Naive B cell (primary cell): ENCODE data around the gene WHRN. TPM values are rescaled to one million over a fixed set of nuclear protein-coding genes. Genes with fewer than 3 reads are reported as not detected.

Experiments used
- ATAC-seq, 2 donors: fragments of 150-1000 bp; cut with Tn5 transposase; 2 replicates each; pipeline ENCODE4 v1.10.0; 2021; ENCODE audit warnings: low read depth in 2 of 2, mild to moderate bottlenecking in 2 of 2, moderate library complexity in 2 of 2
- DNase-seq: peaks from one replicate; pipeline ENCODE4 v3.0.0; 2022
- H3K27ac Mint-ChIP-seq, 6 donors: one replicate each; pipeline ENCODE4 v1.8.0; 2020 to 2022; ENCODE audit warnings: mild to moderate bottlenecking in 6 of 6, mixed read lengths in 6 of 6, moderate library complexity in 5 of 6, inconsistent platforms in 2 of 6
- H3K27me3 Mint-ChIP-seq, 3 donors: one replicate each; pipeline ENCODE4 v1.8.0; 2021 to 2022; ENCODE audit warnings: mixed read lengths in 3 of 3, mild to moderate bottlenecking in 1 of 3
- H3K36me3 Mint-ChIP-seq, 2 donors: one replicate each; pipeline ENCODE4 v1.8.0; 2020 to 2022; ENCODE audit warnings: mixed read lengths in 2 of 2, inconsistent platforms in 1 of 2, mild to moderate bottlenecking in 1 of 2
- H3K4me1 Mint-ChIP-seq, 3 donors: one replicate each; pipeline ENCODE4 v1.8.0; 2020 to 2022; ENCODE audit warnings: mixed read lengths in 3 of 3, inconsistent platforms in 1 of 3, mild to moderate bottlenecking in 1 of 3, moderate library complexity in 1 of 3
- H3K4me3 Mint-ChIP-seq, 8 donors: one replicate each; pipeline ENCODE4 v1.8.0; 2020 to 2022; ENCODE audit warnings: mild to moderate bottlenecking in 8 of 8, mixed read lengths in 8 of 8, moderate library complexity in 8 of 8, inconsistent platforms in 2 of 8
- H3K9me3 Mint-ChIP-seq, 7 donors: one replicate each; pipeline ENCODE4 v1.8.0; 2020 to 2022; ENCODE audit warnings: mixed read lengths in 7 of 7, mild to moderate bottlenecking in 5 of 7, inconsistent platforms in 2 of 7, moderate library complexity in 1 of 7
- polyA plus RNA-seq, 6 donors: library from polyadenylated mRNA; unstranded; fragments of 300-500 nt; fragmentation: Illumina TruSeq; gene quantifications; one replicate each; pipeline ENCODE4 v1.2.3, GENCODE V29; 2021; ENCODE audit warnings: low read depth in 6 of 6

WHRN gene
- polyA plus RNA-seq, 6 donors from 2014 or later, result 0.27 to 2.0 (median 0.95) TPM

- Mint-ChIP-seq H3K9me3 (peaks cover 0 to 5% (median 4%) of the 10 kb centered on the region in 7 donors), H3K4me3 (no peak overlapping the region)
- no peak for ATAC-seq
These were observed 34.1 kb downstream of the WHRN start for GRCh38 chr9:114471157-114471556.

GRCh38 chr9:114470581-114470980 lies 34.7 kb downstream of the WHRN start:
- H3K36me3 Mint-ChIP-seq, result peaks cover 6 to 18% of the 10 kb centered on the region in 2 donors
- peaks cover 11 to 20% (median 11%) of the 10 kb centered on the region in 3 donors for H3K4me1 Mint-ChIP-seq
- H3K9me3 Mint-ChIP-seq, result peaks cover 0 to 5% (median 4%) of the 10 kb centered on the region in 7 donors
- no peak overlapping the region for H3K4me3 Mint-ChIP-seq
- ATAC-seq (no peak), DNase-seq (no peak)
- no peaks in the 10 kb centered on the region for H3K27me3 Mint-ChIP-seq
- peak overlapping the region in 2 of 6 donors; percentile 79 to 80 for H3K27ac Mint-ChIP-seq

More at GRCh38 chr9:114471157-114471556, 34.1 kb downstream of the WHRN start:
- H3K36me3 Mint-ChIP-seq, result peaks cover 6 to 19% of the 10 kb centered on the region in 2 donors
- DNase-seq, result no peak
- H3K27ac Mint-ChIP-seq, result peak overlapping the region in 2 of 6 donors; percentile 10 to 81
- peaks cover 11 to 25% (median 16%) of the 10 kb centered on the region in 3 donors for H3K4me1 Mint-ChIP-seq
- H3K27me3 Mint-ChIP-seq, result no peaks in the 10 kb centered on the region

- peak overlapping the region in 2 of 6 donors; percentile 79 to 80 for H3K27ac Mint-ChIP-seq
- ATAC-seq, result no peak
- no peaks in the 10 kb centered on the region for H3K27me3 Mint-ChIP-seq
- H3K9me3 Mint-ChIP-seq, result peaks cover 0 to 5% (median 4%) of the 10 kb centered on the region in 7 donors
- H3K36me3 Mint-ChIP-seq, result peaks cover 6 to 18% of the 10 kb centered on the region in 2 donors
- no peak for DNase-seq
- no peak overlapping the region for H3K4me3 Mint-ChIP-seq
- peaks cover 6 to 16% (median 6%) of the 10 kb centered on the region in 3 donors for H3K4me1 Mint-ChIP-seq
These were observed 35.2 kb downstream of the WHRN start for GRCh38 chr9:114470121-114470520.

- Mint-ChIP-seq H3K9me3 (peaks cover 0 to 8% (median 4%) of the 10 kb centered on the region in 7 donors), H3K27me3 (no peaks in the 10 kb centered on the region), H3K27ac (no peak overlapping the region), H3K4me3 (no peak overlapping the region), H3K36me3 (peaks cover 6 to 18% of the 10 kb centered on the region in 2 donors), H3K4me1 (peaks cover under 1 to 8% (median 5%) of the 10 kb centered on the region in 3 donors)
- DNase-seq (no peak), ATAC-seq (no peak)
These were observed 36.0 kb downstream of the WHRN start for GRCh38 chr9:114469091-114469853.

- no peaks in the 10 kb centered on the region for H3K27me3 Mint-ChIP-seq
- peaks cover 0 to 9% (median 5%) of the 10 kb centered on the region in 3 donors for H3K4me1 Mint-ChIP-seq
- H3K9me3 Mint-ChIP-seq, result peaks cover 0 to 13% (median 4%) of the 10 kb centered on the region in 7 donors
- DNase-seq (no peak), ATAC-seq (no peak)
- H3K4me3 Mint-ChIP-seq, result no peak overlapping the region
- H3K36me3 Mint-ChIP-seq, result peaks cover 6 to 18% of the 10 kb centered on the region in 2 donors
- no peak overlapping the region for H3K27ac Mint-ChIP-seq
These were observed 37.4 kb downstream of the WHRN start for GRCh38 chr9:114467910-114468309.

GRCh38 chr9:114467226-114467750 lies 38.0 kb downstream of the WHRN start:
- Mint-ChIP-seq H3K4me1 (peaks cover under 1 to 9% (median 7%) of the 10 kb centered on the region in 3 donors), H3K9me3 (peaks cover 0 to 13% (median 4%) of the 10 kb centered on the region in 7 donors), H3K27ac (peak overlapping the region in 2 of 6 donors; percentile 33 to 65)

GRCh38 chr9:114465906-114466900 lies 39.1 kb downstream of the WHRN start:
- H3K36me3 Mint-ChIP-seq, result peaks cover 6 to 8% of the 10 kb centered on the region in 2 donors
- no peaks in the 10 kb centered on the region for H3K27me3 Mint-ChIP-seq
- H3K9me3 Mint-ChIP-seq, result peaks cover 0 to 13% (median 4%) of the 10 kb centered on the region in 7 donors
- H3K27ac Mint-ChIP-seq, result no peak overlapping the region
- DNase-seq (no peak), ATAC-seq (no peak)
- peaks cover 10 to 17% (median 17%) of the 10 kb centered on the region in 3 donors for H3K4me1 Mint-ChIP-seq
- H3K4me3 Mint-ChIP-seq, result no peak overlapping the region

More at GRCh38 chr9:114467226-114467750, 38.0 kb downstream of the WHRN start:
- ATAC-seq (no peak), DNase-seq (no peak)
- Mint-ChIP-seq H3K4me3 (peak overlapping the region in 1 of 8 donors; percentile 53), H3K27me3 (no peaks in the 10 kb centered on the region), H3K36me3 (peaks cover 6 to 13% of the 10 kb centered on the region in 2 donors)

- no peak for ATAC-seq
- peaks cover 6 to 8% of the 10 kb centered on the region in 2 donors for H3K36me3 Mint-ChIP-seq
- H3K27ac Mint-ChIP-seq, result peak overlapping the region in 3 of 6 donors; percentile 34 to 65 (median 47)
These were observed 39.9 kb downstream of the WHRN start for GRCh38 chr9:114465417-114465816.

GRCh38 chr9:114464281-114465051 lies 40.8 kb downstream of the WHRN start:
- DNase-seq (no peak), ATAC-seq (no peak)
- Mint-ChIP-seq H3K27me3 (no peaks in the 10 kb centered on the region), H3K4me3 (no peak overlapping the region), H3K27ac (peak overlapping the region in 2 of 6 donors; percentile 39 to 42), H3K4me1 (peaks cover 11 to 22% (median 18%) of the 10 kb centered on the region in 3 donors), H3K36me3 (peaks cover 0 to under 1% of the 10 kb centered on the region in 2 donors), H3K9me3 (peaks cover 0 to 8% (median 0%) of the 10 kb centered on the region in 7 donors)

More at GRCh38 chr9:114465417-114465816, 39.9 kb downstream of the WHRN start:
- peaks cover 0 to 13% (median 4%) of the 10 kb centered on the region in 7 donors for H3K9me3 Mint-ChIP-seq
- no peaks in the 10 kb centered on the region for H3K27me3 Mint-ChIP-seq
- no peak for DNase-seq
- no peak overlapping the region for H3K4me3 Mint-ChIP-seq
- peaks cover 11 to 22% (median 18%) of the 10 kb centered on the region in 3 donors for H3K4me1 Mint-ChIP-seq

GRCh38 chr9:114462791-114463190 lies 42.5 kb downstream of the WHRN start:
- DNase-seq (no peak), ATAC-seq (no peak)
- H3K4me1 Mint-ChIP-seq, result peaks cover 11 to 22% (median 13%) of the 10 kb centered on the region in 3 donors
- peaks cover 0 to 8% (median 0%) of the 10 kb centered on the region in 7 donors for H3K9me3 Mint-ChIP-seq
- no peak overlapping the region for H3K4me3 Mint-ChIP-seq
- H3K27me3 Mint-ChIP-seq, result no peaks in the 10 kb centered on the region
- H3K27ac Mint-ChIP-seq, result peak overlapping the region in 1 of 6 donors; percentile 89
- no peaks in the 10 kb centered on the region for H3K36me3 Mint-ChIP-seq

- Mint-ChIP-seq H3K27ac (peak overlapping the region in 3 of 6 donors; percentile 2 to 41 (median 40)), H3K4me3 (peak overlapping the region in 1 of 8 donors; percentile 4), H3K4me1 (peaks cover 11 to 16% (median 13%) of the 10 kb centered on the region in 3 donors), H3K9me3 (peaks cover 0 to 8% (median 0%) of the 10 kb centered on the region in 7 donors), H3K36me3 (no peaks in the 10 kb centered on the region), H3K27me3 (no peaks in the 10 kb centered on the region)
- DNase-seq (no peak), ATAC-seq (peak; percentile 57 to 67)
These were observed 43.8 kb downstream of the WHRN start for GRCh38 chr9:114461468-114461867.
